HG03469 (cell line): ENCODE results near the gene ADARB2.
"Not testable (repeated sequence)": the region's sequence is repeated elsewhere in the genome, so short reads cannot be mapped to it uniquely, and the experiment has no call there.

ENCODE experiments used
- ATAC-seq: cut with Tn5 transposase; IDR thresholded peaks from one replicate; pipeline ENCODE4 v1.9.1; 2021; ENCODE audit warnings: mild to moderate bottlenecking, moderate library complexity, moderate number of reproducible peaks; ENCODE audit not compliant: unreplicated experiment

ADARB2 gene

GRCh38 chr10:1402816-1403507 is 334.4 kb downstream of the ADARB2 start:
- ATAC-seq, result no peak

GRCh38 chr10:1402016-1402770 is 335.1 kb downstream of the ADARB2 start:
- no peak for ATAC-seq

- ATAC-seq, result no peak
Observed at GRCh38 chr10:1401071-1401965, 336.0 kb downstream of the ADARB2 start.

- no peak for ATAC-seq
Observed at GRCh38 chr10:1400101-1401070, 336.9 kb downstream of the ADARB2 start.

- ATAC-seq, result no peak
Observed at GRCh38 chr10:1399431-1400100, 337.8 kb downstream of the ADARB2 start.

- no peak for ATAC-seq
Observed at GRCh38 chr10:1398626-1399410, 338.5 kb downstream of the ADARB2 start.

GRCh38 chr10:1398116-1398515 is 339.2 kb downstream of the ADARB2 start:
- not testable (repeated sequence) for ATAC-seq

- ATAC-seq, result no peak
Observed at GRCh38 chr10:1396297-1396635, 341.1 kb downstream of the ADARB2 start.

GRCh38 chr10:1395481-1396296 is 341.6 kb downstream of the ADARB2 start:
- ATAC-seq, result no peak

GRCh38 chr10:1395025-1395480 is 342.3 kb downstream of the ADARB2 start:
- no peak for ATAC-seq

- no peak for ATAC-seq
Observed at GRCh38 chr10:1394155-1394912, 343.0 kb downstream of the ADARB2 start.

- ATAC-seq, result no peak
Observed at GRCh38 chr10:1393481-1393880, 343.8 kb downstream of the ADARB2 start.

GRCh38 chr10:1392127-1392526 is 345.2 kb downstream of the ADARB2 start:
- no peak for ATAC-seq

GRCh38 chr10:1390200-1390599 is 347.1 kb downstream of the ADARB2 start:
- no peak for ATAC-seq

GRCh38 chr10:1384026-1384425 is 353.3 kb downstream of the ADARB2 start:
- ATAC-seq, result no peak

- no peak for ATAC-seq
Observed at GRCh38 chr10:1382711-1383110, 354.6 kb downstream of the ADARB2 start.

- ATAC-seq, result no peak
Observed at GRCh38 chr10:1381339-1381738, 356.0 kb downstream of the ADARB2 start.
